NB4 (cell line): ENCODE data around the gene LRRC8B.
A peak's percentile ranks its signal among the peaks of the same experiment; 100 is the strongest.

Experiments
- DNase-seq: peaks from one replicate; pipeline ENCODE4 v3.0.0; 2010; ENCODE audit warnings: low read depth
- H3K4me3 ChIP-seq: one replicate; pipeline ENCODE4 v1.5.1; 2011; ENCODE audit warnings: mild to moderate bottlenecking, low read depth, low read length, moderate library complexity
- MYC ChIP-seq: IDR thresholded peaks from 2 replicates; pipeline ENCODE4 v1.6.1; 2011; ENCODE audit warnings: low read depth, low read length
- POLR2A ChIP-seq: IDR thresholded peaks from 2 replicates; pipeline ENCODE4 v1.6.1; 2011; ENCODE audit warnings: mild to moderate bottlenecking; ENCODE audit not compliant: insufficient read length; ENCODE audit errors: extremely low read depth
- TF ChIP-seq, protein P1 (sequence below): IDR thresholded peaks from 2 replicates; pipeline ENCODE4 v1.6.1; 2011; ENCODE audit warnings: low read depth, low read length
- TF ChIP-seq, protein P2 (sequence below): IDR thresholded peaks from one replicate; pipeline ENCODE4 v1.5.1; 2012; ENCODE audit warnings: low read depth, low read length

LRRC8B gene

DNA sequence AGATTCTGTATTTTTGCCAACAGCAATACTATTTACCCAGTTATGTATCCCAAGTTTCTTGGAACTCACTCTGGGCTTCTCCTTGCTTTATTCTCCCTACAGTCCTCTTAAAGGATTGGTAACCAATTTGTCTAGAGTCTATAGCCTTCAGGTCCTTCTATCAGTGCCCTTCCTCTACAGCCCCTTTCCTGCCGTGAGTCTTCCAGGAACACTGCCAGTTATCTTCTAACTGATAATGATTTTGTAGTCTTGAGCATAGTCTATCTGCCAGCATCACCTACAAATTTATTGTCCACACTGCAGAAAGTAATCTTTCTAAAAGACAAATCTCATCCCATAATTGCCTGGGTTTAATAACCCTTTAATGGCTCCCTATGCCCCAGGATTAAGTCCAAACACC is 8.2 kb downstream of the LRRC8B start:
- TF ChIP-seq MYC, result no peak
- TF ChIP-seq, protein P1, sequence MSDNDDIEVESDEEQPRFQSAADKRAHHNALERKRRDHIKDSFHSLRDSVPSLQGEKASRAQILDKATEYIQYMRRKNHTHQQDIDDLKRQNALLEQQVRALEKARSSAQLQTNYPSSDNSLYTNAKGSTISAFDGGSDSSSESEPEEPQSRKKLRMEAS, result no peak
- TF ChIP-seq, protein P2, sequence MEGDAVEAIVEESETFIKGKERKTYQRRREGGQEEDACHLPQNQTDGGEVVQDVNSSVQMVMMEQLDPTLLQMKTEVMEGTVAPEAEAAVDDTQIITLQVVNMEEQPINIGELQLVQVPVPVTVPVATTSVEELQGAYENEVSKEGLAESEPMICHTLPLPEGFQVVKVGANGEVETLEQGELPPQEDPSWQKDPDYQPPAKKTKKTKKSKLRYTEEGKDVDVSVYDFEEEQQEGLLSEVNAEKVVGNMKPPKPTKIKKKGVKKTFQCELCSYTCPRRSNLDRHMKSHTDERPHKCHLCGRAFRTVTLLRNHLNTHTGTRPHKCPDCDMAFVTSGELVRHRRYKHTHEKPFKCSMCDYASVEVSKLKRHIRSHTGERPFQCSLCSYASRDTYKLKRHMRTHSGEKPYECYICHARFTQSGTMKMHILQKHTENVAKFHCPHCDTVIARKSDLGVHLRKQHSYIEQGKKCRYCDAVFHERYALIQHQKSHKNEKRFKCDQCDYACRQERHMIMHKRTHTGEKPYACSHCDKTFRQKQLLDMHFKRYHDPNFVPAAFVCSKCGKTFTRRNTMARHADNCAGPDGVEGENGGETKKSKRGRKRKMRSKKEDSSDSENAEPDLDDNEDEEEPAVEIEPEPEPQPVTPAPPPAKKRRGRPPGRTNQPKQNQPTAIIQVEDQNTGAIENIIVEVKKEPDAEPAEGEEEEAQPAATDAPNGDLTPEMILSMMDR, result no peak
- TF ChIP-seq POLR2A, result no peak
- DNase-seq, result no peak
- no peak overlapping the region for H3K4me3 ChIP-seq

DNA sequence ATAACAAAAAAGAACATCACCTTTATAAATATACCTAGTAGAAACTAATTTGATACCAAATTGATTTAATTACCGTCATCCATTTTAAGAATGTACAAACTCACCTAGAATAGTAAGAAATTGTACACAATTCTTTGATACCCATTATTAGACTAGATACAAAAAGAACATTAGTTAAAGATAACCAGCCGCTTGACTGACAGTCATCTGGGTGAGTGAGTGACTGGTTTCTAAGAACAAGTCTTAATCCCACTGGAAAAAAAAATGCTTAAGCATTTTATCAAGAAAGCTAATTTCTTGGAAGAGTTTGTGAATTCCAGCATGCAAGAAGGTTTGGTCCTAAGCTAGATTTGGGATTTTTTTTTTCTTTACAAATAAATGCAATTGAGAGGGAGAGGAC is 10.9 kb downstream of the LRRC8B start:
- no peak for DNase-seq
- TF ChIP-seq, protein P2, result no peak
- no peak for TF ChIP-seq MYC
- TF ChIP-seq, protein P1, result no peak
- TF ChIP-seq POLR2A, result no peak

DNA sequence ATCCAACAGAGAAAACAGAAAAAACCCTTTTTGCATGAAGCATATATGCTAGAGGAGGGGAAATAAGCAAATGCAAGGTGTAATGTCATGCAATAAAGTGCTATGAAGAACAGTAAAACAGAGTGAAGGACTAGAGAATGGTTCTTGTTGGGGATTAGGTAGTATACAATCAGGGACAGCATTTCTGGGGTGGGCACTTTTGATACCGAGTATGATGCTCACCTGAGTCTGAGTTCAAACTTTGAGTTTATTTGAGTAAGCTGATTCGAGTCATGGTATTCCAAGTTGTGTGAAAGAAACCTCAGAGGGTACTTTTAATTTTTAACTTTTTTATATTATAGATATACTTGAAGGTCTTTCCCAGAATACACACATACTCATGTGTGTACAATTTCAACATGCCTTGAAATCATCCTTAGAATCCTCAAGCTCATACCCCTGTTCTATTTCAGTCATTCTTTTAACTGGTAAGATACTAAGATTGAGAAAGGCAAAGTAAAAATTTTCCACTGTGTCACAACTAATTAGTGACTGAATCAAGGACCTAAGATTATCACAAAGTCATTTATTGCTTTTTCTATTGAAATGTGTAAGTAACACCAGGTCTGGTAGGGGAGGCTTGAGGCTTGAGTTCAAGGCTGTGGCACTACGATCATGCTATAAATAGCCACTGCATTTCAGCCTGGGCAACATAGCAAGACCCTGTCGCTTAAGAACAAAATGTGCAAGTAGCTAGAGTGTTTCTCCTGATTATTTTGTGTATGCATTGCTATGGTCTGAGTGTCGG is 12.1 kb downstream of the LRRC8B start:
- no peak for TF ChIP-seq MYC
- TF ChIP-seq, protein P1, result no peak
- no peak for TF ChIP-seq POLR2A
- TF ChIP-seq, protein P2, result no peak
- H3K4me3 ChIP-seq, result no peak overlapping the region
- DNase-seq, result no peak

More for the DNA sequence above, 10.9 kb downstream of the LRRC8B start:
- H3K4me3 ChIP-seq, result no peak overlapping the region

DNA sequence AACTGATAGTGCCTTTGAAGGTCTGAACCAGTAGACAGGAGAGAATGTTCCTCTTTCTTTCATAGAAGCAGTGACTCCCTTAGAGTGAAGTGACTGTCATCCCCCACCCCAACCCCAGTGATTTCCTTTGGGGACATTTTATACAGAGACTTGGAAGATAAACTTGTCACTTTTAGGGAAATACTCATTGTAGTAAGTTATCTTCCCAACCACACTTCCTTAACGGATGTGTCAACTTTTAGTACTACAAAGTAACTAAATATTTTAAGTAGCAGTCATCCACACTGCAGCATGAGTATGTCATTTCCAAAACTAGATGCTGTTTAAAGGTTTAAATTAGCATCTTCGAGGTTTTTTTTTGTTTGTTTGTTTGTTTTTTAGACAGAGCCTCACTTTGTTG is 13.7 kb downstream of the LRRC8B start:
- H3K4me3 ChIP-seq, result no peak overlapping the region
- DNase-seq, result peak; percentile 23
- TF ChIP-seq, protein P2, result no peak
- TF ChIP-seq POLR2A, result no peak
- TF ChIP-seq, protein P1, result no peak
- no peak for TF ChIP-seq MYC

DNA sequence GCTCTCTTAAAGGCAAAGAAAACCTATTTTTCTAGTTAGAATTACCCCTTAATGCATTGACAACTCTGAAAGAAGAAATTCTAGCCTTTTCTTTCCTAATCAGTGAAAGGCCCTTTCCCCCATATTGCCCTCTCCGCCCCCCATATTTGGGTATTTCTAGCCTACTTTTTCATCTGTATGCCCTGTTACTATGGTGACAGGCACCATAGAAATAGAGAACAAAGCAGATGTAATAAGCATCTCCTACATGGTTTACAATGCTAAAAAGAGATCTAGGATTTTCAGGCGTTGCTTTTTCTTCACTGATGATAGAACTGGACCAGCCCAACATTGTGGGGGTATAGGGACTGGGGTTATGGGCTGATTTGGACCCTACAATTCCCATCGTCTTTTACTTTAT is 14.5 kb downstream of the LRRC8B start:
- TF ChIP-seq POLR2A (no peak), MYC (no peak)
- TF ChIP-seq, protein P1, result no peak
- TF ChIP-seq, protein P2, result no peak
- DNase-seq, result no peak
- H3K4me3 ChIP-seq, result no peak overlapping the region
